Mucosa of rectum (tissue), 2 donors: ENCODE results near the gene SPIRE1.

Source experiments
- H3K27ac ChIP-seq, 2 donors: one replicate each; pipeline ENCODE4 v1.7.0; 2013; ENCODE audit warnings: inconsistent platforms in 2 of 2, low read depth in 2 of 2, low read length in 2 of 2
- H3K27me3 ChIP-seq, 2 donors: one replicate each; pipeline ENCODE4 v1.7.0; 2013; ENCODE audit warnings: low read length in 2 of 2; ENCODE audit not compliant: control insufficient read depth in 2 of 2, insufficient read depth in 2 of 2
- H3K36me3 ChIP-seq, 2 donors: one replicate each; pipeline ENCODE4 v1.7.0; 2013; ENCODE audit warnings: low read length in 2 of 2; ENCODE audit not compliant: control insufficient read depth in 2 of 2, insufficient read depth in 2 of 2
- H3K4me1 ChIP-seq, 2 donors: one replicate each; pipeline ENCODE4 v1.7.0; 2013; ENCODE audit warnings: low read length in 2 of 2, mild to moderate bottlenecking in 1 of 2; ENCODE audit not compliant: control insufficient read depth in 2 of 2, insufficient read depth in 2 of 2
- H3K4me3 ChIP-seq, 2 donors: one replicate each; pipeline ENCODE4 v1.7.0; 2013; ENCODE audit warnings: low read length in 2 of 2
- H3K9ac ChIP-seq, 2 donors: one replicate each; pipeline ENCODE4 v1.7.0; 2013; ENCODE audit warnings: low read length in 2 of 2, low read depth in 1 of 2, mild to moderate bottlenecking in 1 of 2
- H3K9me3 ChIP-seq, 2 donors: one replicate each; pipeline ENCODE4 v1.7.0; 2013; ENCODE audit warnings: low read length in 2 of 2; ENCODE audit not compliant: control insufficient read depth in 2 of 2
- donor health status: healthy.
- donor health status: Normal muscosa, but diverticular disease.

The SPIRE1 gene

GRCh38 chr18:12657684-12658425 lies at the start of gene SPIRE1:
Gene SPIRE1 (minus strand): TSS chr18:12658107. CDS start chr18:12657866, 241 bp downstream.
- Histone ChIP-seq H3K4me1 (peaks cover 7 to 11% of the 10 kb centered on the region in 2 donors), H3K9ac (peak within 1 kb of the TSS; percentile 47 to 72), H3K9me3 (no peaks in the 10 kb centered on the region), H3K4me3 (peak within 1 kb of the TSS; percentile 71 to 72), H3K27ac (peak within 1 kb of the TSS; percentile 68 to 77), H3K36me3 (no peaks in the 10 kb centered on the region), H3K27me3 (peaks cover 7 to 10% of the 10 kb centered on the region in 2 donors)

DNA sequence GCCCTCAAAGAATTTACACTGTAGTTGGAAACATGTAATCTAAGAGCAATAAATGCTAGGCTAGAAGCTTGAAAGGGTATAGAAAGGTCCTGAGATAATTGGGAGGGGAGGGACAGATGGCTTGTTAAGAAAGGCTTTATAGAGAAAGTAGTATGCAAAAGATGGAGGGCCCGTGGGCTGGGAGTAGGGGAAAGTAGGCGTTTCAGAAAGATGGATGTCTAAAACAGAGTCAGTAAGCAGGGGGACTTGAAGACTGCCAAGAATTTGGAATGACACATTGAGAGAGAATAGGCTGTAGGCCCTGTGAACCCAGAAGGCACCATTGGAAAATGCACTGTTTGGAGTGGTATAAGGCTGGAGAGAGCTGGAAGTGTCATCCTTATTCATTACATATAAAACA lies 45.8 kb upstream of the SPIRE1 start:
- H3K4me1 ChIP-seq = peaks cover 22% of the 10 kb centered on the region in 2 donors
- H3K27ac ChIP-seq = no peak overlapping the region

DNA sequence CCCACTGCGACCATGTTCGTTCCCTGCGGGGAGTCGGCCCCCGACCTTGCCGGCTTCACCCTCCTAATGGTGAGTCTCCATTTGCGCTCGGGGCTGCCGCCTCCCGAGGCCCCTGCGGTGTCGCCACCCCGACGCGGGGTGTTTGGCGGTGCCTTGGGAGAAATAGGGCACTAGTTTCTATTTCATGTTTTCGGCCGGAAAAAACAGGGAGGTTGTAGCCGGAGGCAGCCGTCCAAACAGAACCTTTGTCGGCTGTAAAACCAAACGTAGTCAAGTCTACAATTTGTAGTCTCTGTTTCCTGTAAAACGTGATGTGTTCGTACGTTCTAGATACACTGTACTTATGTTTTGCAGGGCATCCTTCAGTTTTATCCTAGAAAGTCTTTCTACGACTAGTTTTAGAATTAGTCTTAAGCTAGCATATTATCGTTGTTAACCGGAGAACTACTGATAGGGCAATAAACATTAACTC lies 45.2 kb upstream of the SPIRE1 start:
- Histone ChIP-seq H3K36me3 (peaks cover 16 to 17% of the 10 kb centered on the region in 2 donors), H3K4me1 (peaks cover 22% of the 10 kb centered on the region in 2 donors), H3K27me3 (no peaks in the 10 kb centered on the region), H3K9ac (peak overlapping the region; percentile 79 to 95), H3K27ac (peak overlapping the region; percentile 93 to 95), H3K9me3 (no peaks in the 10 kb centered on the region), H3K4me3 (peak overlapping the region; percentile 88 to 99)

More for the DNA sequence above, 45.8 kb upstream of the SPIRE1 start:
- peak overlapping the region; percentile 79 to 95 for H3K9ac ChIP-seq
- peaks cover 16 to 18% of the 10 kb centered on the region in 2 donors for H3K36me3 ChIP-seq
- H3K9me3 ChIP-seq = no peaks in the 10 kb centered on the region
- H3K4me3 ChIP-seq = peak overlapping the region; percentile 88 to 99
- no peaks in the 10 kb centered on the region for H3K27me3 ChIP-seq

DNA sequence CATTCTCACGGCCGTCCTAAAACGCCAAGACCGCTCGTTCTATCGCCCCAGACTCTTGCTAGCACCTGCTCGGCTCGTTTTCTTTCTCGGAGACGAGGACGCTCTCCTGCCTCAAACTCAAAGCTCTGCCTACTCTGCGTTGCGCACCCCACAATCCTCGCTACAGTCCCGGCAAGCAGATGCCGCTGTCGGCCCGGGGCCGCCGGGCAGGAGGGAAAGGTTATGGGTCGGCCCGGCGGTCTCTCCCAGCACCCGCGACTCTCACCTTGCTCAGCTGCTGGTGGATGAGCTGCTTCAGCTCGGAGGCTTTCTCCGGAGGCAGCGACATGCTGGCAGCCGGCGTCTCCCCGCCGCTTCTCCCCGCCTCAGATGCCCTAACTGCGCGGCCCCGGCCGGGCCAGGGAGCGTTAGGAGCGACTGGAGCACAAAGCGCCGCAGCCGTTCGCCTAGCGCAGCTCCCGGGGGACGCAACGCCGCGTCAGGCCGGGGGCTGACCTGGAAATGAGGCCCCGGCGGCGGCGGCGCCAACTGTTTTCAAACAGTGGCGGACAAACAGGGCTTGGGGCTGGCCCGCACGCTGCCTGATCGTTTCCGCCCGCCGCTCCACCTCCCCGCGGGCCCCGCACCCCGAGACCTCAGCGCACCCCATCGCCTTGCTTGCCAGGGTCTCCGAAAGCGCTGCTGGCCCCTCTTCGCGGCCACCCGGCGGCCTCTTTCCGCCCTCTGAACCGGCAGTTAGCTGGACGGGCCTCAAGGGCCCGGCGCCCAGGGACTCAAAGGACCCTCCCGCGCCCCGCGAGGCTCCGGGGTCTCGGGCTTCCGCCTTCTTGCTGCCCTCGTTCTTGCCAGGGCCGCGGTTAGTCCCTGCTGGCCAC lies 44.6 kb upstream of the SPIRE1 start, which contains the start of the genes CEP76 and PSMG2:
Gene CEP76 (minus strand): TSS at position 503 of the 875 bp plus-strand sequence. CDS start 175 bp downstream, at position 328.
Gene PSMG2 (plus strand): TSS at position 822 of the 875 bp plus-strand sequence. CDS start 66 bp downstream, outside the sequence.
- peaks cover 9 to 11% of the 10 kb centered on the region in 2 donors for H3K36me3 ChIP-seq
- H3K27ac ChIP-seq = peak within 1 kb of the TSS; percentile 93 to 95
- peak within 1 kb of the TSS; percentile 79 to 95 for H3K9ac ChIP-seq
- no peaks in the 10 kb centered on the region for H3K27me3 ChIP-seq
- H3K4me1 ChIP-seq = peaks cover 22% of the 10 kb centered on the region in 2 donors
- peak within 1 kb of the TSS; percentile 88 to 99 for H3K4me3 ChIP-seq
- no peaks in the 10 kb centered on the region for H3K9me3 ChIP-seq

- H3K9ac ChIP-seq = no peak overlapping the region
- H3K4me3 ChIP-seq = peak overlapping the region in 1 of 2 donors; percentile 99
These were observed 43.3 kb upstream of the SPIRE1 start for GRCh38 chr18:12701161-12701560.

DNA sequence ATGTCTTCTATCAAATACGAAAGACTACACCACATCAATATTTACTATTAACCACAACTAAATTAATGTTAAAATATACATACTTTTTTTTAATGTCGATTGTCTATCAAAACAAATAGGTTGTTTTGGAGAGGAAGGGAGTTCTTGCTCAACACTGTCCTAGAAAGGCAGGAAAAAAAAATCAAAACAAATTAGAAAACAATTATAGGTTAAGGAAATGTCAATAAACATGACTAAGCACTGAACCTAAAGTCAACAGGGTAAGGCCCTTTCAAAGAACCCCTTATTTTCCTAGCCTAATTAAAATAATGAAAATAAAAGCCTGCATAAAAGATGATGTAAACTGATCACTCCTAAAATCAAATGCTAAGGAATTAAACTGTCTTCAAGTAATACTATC lies 41.8 kb upstream of the SPIRE1 start:
- Histone ChIP-seq H3K27ac (no peak overlapping the region), H3K9ac (no peak overlapping the region), H3K4me1 (peaks cover 21 to 22% of the 10 kb centered on the region in 2 donors)

More at GRCh38 chr18:12701161-12701560, 43.3 kb upstream of the SPIRE1 start:
- H3K27ac ChIP-seq = no peak overlapping the region
- H3K9me3 ChIP-seq = no peaks in the 10 kb centered on the region
- H3K27me3 ChIP-seq = no peaks in the 10 kb centered on the region
- peaks cover 22% of the 10 kb centered on the region in 2 donors for H3K4me1 ChIP-seq
- peaks cover 4 to 6% of the 10 kb centered on the region in 2 donors for H3K36me3 ChIP-seq

GRCh38 chr18:12694032-12694431 lies 36.1 kb upstream of the SPIRE1 start:
- Histone ChIP-seq H3K36me3 (peaks cover 0 to 3% of the 10 kb centered on the region in 2 donors), H3K4me1 (peaks cover 5% of the 10 kb centered on the region in 2 donors), H3K9me3 (no peaks in the 10 kb centered on the region), H3K27me3 (no peaks in the 10 kb centered on the region), H3K4me3 (no peak overlapping the region), H3K27ac (peak overlapping the region; percentile 35 to 70), H3K9ac (no peak overlapping the region)

More for the DNA sequence above, 41.8 kb upstream of the SPIRE1 start:
- Histone ChIP-seq H3K4me3 (no peak overlapping the region), H3K36me3 (peaks cover 0 to 3% of the 10 kb centered on the region in 2 donors), H3K27me3 (no peaks in the 10 kb centered on the region), H3K9me3 (no peaks in the 10 kb centered on the region)

DNA sequence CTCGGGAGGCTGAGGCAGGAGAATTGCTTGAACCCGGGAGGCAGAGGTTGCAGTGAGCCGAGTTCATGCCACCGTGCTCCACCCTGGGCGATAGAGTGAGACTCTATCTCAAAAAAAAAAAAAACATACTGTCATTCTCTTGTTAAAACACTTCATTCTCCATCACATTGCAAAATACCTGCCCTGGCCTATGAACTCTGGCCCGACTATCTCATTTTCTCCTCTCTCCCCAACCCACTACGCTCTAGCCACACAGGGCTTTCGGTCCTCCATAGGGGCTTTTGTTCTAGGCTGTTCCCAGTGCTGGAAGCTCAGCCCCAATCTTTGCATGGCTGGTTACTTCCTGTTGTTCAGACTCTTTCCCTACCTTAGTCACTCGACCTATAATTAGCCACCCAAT lies 34.3 kb upstream of the SPIRE1 start:
- H3K4me3 ChIP-seq = no peak overlapping the region
- H3K27ac ChIP-seq = no peak overlapping the region
- no peak overlapping the region for H3K9ac ChIP-seq
- H3K9me3 ChIP-seq = no peaks in the 10 kb centered on the region
- H3K27me3 ChIP-seq = no peaks in the 10 kb centered on the region
- peaks cover 5% of the 10 kb centered on the region in 2 donors for H3K4me1 ChIP-seq
- no peaks in the 10 kb centered on the region for H3K36me3 ChIP-seq

DNA sequence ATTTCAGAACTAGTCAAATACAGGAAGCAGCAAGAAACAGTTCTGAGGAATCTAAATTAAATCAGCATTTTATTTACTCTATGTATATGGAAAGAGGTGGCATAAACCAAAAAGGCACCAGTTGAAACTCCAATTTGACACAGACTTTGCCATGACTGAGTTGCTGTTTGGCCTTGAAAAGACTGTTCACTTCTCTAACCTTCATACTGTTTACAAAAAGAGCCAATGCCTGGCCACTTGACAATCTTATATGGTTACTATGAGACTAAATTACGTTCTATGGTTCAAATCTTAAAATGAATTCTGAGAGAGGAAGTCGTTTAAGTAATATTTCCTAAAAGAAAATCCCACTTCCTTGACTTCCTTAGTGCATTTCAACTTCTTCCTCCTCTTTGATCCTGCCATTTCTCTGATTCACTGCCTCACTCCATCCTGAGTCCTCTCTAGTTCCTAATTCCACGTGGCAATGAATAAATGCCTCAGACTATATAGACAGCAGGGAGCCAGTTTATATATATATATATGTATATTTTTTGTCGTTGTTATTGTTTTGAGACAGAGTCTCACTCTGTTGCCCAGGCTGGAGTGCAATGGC lies 31.4 kb upstream of the SPIRE1 start:
- peaks cover 4 to 5% of the 10 kb centered on the region in 2 donors for H3K4me1 ChIP-seq
- no peak overlapping the region for H3K27ac ChIP-seq
- H3K4me3 ChIP-seq = no peak overlapping the region
- peaks cover 0 to 11% of the 10 kb centered on the region in 2 donors for H3K36me3 ChIP-seq
- no peaks in the 10 kb centered on the region for H3K27me3 ChIP-seq
- no peaks in the 10 kb centered on the region for H3K9me3 ChIP-seq
- H3K9ac ChIP-seq = no peak overlapping the region
